OCI-LY1 (cell line): ENCODE data around the gene ZFTA.

Experiments
- EZH2 ChIP-seq: fragments of 200-600 bp; sonication (generic), shearing (Covaris generic); IDR thresholded peaks from 2 replicates; pipeline ENCODE4 v1.8.0; 2017; ENCODE audit warnings: borderline replicate concordance, mixed run types, mild to moderate bottlenecking, antibody characterized with exemption, low read length, moderate library complexity, mixed read lengths
- TF ChIP-seq, protein P1 (sequence below): fragments of 200-600 bp; sonication (generic), shearing (Covaris generic); IDR thresholded peaks from 2 replicates; pipeline ENCODE4 v1.5.1; 2017; ENCODE audit warnings: mild to moderate bottlenecking, antibody characterized with exemption, low read length, moderate library complexity, mixed read lengths

DNA sequence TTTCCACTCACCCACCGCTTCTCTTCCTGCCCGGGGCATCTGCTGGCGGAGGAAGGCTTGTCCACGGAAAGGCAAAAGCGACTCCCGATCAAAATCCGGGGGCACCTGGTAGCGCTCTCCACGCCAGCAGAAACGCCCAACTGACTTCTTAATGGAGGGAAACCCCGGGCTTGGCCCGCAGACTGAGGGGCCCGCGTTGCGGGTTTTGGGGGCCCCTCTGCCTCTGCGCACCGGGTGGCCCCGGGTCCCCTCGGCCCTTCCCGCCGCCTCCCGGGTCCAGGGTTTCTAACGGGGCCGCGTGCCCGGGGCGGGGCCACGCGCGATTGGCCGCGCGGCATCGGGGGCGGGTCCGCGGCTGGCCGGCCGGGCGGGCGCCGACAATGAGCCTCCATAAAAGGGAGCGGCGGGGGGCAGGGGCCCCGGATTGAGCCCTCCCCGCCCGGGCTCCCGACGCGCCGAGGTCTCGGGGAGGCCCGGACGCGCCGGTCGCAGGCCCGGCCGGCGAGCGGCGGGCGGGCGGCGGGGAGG lies 44.5 kb upstream of the ZFTA start, which contains the start of gene SPINDOC:
- TF ChIP-seq, protein P1, sequence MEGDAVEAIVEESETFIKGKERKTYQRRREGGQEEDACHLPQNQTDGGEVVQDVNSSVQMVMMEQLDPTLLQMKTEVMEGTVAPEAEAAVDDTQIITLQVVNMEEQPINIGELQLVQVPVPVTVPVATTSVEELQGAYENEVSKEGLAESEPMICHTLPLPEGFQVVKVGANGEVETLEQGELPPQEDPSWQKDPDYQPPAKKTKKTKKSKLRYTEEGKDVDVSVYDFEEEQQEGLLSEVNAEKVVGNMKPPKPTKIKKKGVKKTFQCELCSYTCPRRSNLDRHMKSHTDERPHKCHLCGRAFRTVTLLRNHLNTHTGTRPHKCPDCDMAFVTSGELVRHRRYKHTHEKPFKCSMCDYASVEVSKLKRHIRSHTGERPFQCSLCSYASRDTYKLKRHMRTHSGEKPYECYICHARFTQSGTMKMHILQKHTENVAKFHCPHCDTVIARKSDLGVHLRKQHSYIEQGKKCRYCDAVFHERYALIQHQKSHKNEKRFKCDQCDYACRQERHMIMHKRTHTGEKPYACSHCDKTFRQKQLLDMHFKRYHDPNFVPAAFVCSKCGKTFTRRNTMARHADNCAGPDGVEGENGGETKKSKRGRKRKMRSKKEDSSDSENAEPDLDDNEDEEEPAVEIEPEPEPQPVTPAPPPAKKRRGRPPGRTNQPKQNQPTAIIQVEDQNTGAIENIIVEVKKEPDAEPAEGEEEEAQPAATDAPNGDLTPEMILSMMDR: no peak
- no peak for TF ChIP-seq EZH2
